ENCODE measurements around the gene MFAP2. TPM values are rescaled to one million over a fixed set of nuclear protein-coding genes. Genes with fewer than 3 reads are reported as not detected.

MFAP2 gene
- total and polyA plus RNA-seq, 8 donors, result 2.7 to 31.5 (median 9.0) TPM; not detected in 1

- peaks cover 10 to 59% (median 41%) of the 10 kb centered on the region in 4 donors for H3K36me3 ChIP-seq
- intact Hi-C loops (cut with DNase I; ENCODE audit: low total_unique reads), result no loop called here
- WGBS, 5 donors, result 84 to 97% (median 94%) methylated on average over 24 to 28 of the region's 28 CpGs
These were observed 10.1 kb downstream of the MFAP2 start for GRCh38 chr1:16970132-16970910.

GRCh38 chr1:16969651-16970050 lies 10.8 kb downstream of the MFAP2 start:
- H3K4me1 ChIP-seq, result peaks cover 0 to 25% (median 13%) of the 10 kb centered on the region in 4 donors
- no peak for DNase-seq
- TF ChIP-seq EP300 (IDR thresholded peaks at IDR 0.05) (no peak), POLR2A (IDR thresholded peaks at IDR 0.05) (no peak), POLR2AphosphoS5 (IDR thresholded peaks at IDR 0.05) (no peak), CTCF (IDR thresholded peaks at IDR 0.05) (no peak)
- intact Hi-C loops (cut with DNase I; ENCODE audit: low total_unique reads), result loop anchor here (10.0 kb wide), 1 partner anchor 65 kb away; no protein-coding TSS in a partner anchor
- H3K27me3 ChIP-seq, result no peaks in the 10 kb centered on the region
- no peak overlapping the region for H3K4me3 ChIP-seq
- peaks cover 10 to 61% (median 46%) of the 10 kb centered on the region in 4 donors for H3K36me3 ChIP-seq
- 83 to 93% (median 89%) methylated on average over 5 to 12 of the region's 12 CpGs for WGBS, 5 donors
- no peak overlapping the region for H3K27ac ChIP-seq
- no peaks in the 10 kb centered on the region for H3K9me3 ChIP-seq

More at GRCh38 chr1:16970132-16970910, 10.1 kb downstream of the MFAP2 start:
- no peak overlapping the region for H3K4me3 ChIP-seq
- no peak for DNase-seq
- H3K27me3 ChIP-seq, result no peaks in the 10 kb centered on the region
- TF ChIP-seq CTCF (IDR thresholded peaks at IDR 0.05) (no peak), POLR2AphosphoS5 (IDR thresholded peaks at IDR 0.05) (no peak)
- H3K4me1 ChIP-seq, result peaks cover 0 to 25% (median 15%) of the 10 kb centered on the region in 4 donors
- no peaks in the 10 kb centered on the region for H3K9me3 ChIP-seq
- H3K27ac ChIP-seq, result no peak overlapping the region

- peaks cover 0 to 25% (median 13%) of the 10 kb centered on the region in 4 donors for H3K4me1 ChIP-seq
- TF ChIP-seq CTCF (IDR thresholded peaks at IDR 0.05), result no peak
- no peak for TF ChIP-seq EP300 (IDR thresholded peaks at IDR 0.05)
- TF ChIP-seq POLR2A (IDR thresholded peaks at IDR 0.05), result no peak
- no peak for TF ChIP-seq POLR2AphosphoS5 (IDR thresholded peaks at IDR 0.05)
- H3K27me3 ChIP-seq, result no peaks in the 10 kb centered on the region
- WGBS, 5 donors, result 79 to 94% (median 90%) methylated on average over 14 of the region's 14 CpGs
- intact Hi-C loops (cut with DNase I; ENCODE audit: low total_unique reads), result loop anchor here (10.0 kb wide), 1 partner anchor 66 kb away; no protein-coding TSS in a partner anchor
- H3K27ac ChIP-seq, result no peak overlapping the region
- no peak overlapping the region for H3K4me3 ChIP-seq
- H3K36me3 ChIP-seq, result peaks cover 10 to 61% (median 46%) of the 10 kb centered on the region in 4 donors
- H3K9me3 ChIP-seq, result no peaks in the 10 kb centered on the region
- peak in 1 of 2 donors; percentile 53 for DNase-seq
These were observed 11.3 kb downstream of the MFAP2 start for GRCh38 chr1:16969057-16969611.

- no peaks in the 10 kb centered on the region for H3K9me3 ChIP-seq
- TF ChIP-seq EP300 (IDR thresholded peaks at IDR 0.05) (no peak), POLR2AphosphoS5 (IDR thresholded peaks at IDR 0.05) (no peak), POLR2A (IDR thresholded peaks at IDR 0.05) (no peak), CTCF (IDR thresholded peaks at IDR 0.05) (no peak)
- no peak for DNase-seq
- H3K27ac ChIP-seq, result no peak overlapping the region
- no peaks in the 10 kb centered on the region for H3K27me3 ChIP-seq
- WGBS, 5 donors, result 93 to 98% (median 95%) methylated on average over 2 to 3 of the region's 3 CpGs
- H3K36me3 ChIP-seq, result peaks cover 10 to 61% (median 46%) of the 10 kb centered on the region in 4 donors
- H3K4me1 ChIP-seq, result peaks cover 0 to 28% (median 13%) of the 10 kb centered on the region in 4 donors
- intact Hi-C loops (cut with DNase I; ENCODE audit: low total_unique reads), result loop anchor here (10.0 kb wide), 1 partner anchor 66 kb away; no protein-coding TSS in a partner anchor
- H3K4me3 ChIP-seq, result no peak overlapping the region
These were observed 12.0 kb downstream of the MFAP2 start for GRCh38 chr1:16968372-16968771.
